Limb (tissue), 2 donors: ENCODE data around the gene TADA2A.
"Not testable (repeated sequence)": the region's sequence is repeated elsewhere in the genome, so short reads cannot be mapped to it uniquely, and the experiment has no call there.

Experiments
- DNase-seq, 2 donors: peaks; one replicate each; pipeline ENCODE4 v3.0.0-alpha.2; 2016; ENCODE audit errors: extremely low spot score in 2 of 2

TADA2A gene

GRCh38 chr17:37490638-37491614 lies 84.2 kb downstream of the TADA2A start:
- DNase-seq = peak; percentile 36 to 41

GRCh38 chr17:37492167-37492566 lies 85.5 kb downstream of the TADA2A start:
- no peak for DNase-seq

DNA sequence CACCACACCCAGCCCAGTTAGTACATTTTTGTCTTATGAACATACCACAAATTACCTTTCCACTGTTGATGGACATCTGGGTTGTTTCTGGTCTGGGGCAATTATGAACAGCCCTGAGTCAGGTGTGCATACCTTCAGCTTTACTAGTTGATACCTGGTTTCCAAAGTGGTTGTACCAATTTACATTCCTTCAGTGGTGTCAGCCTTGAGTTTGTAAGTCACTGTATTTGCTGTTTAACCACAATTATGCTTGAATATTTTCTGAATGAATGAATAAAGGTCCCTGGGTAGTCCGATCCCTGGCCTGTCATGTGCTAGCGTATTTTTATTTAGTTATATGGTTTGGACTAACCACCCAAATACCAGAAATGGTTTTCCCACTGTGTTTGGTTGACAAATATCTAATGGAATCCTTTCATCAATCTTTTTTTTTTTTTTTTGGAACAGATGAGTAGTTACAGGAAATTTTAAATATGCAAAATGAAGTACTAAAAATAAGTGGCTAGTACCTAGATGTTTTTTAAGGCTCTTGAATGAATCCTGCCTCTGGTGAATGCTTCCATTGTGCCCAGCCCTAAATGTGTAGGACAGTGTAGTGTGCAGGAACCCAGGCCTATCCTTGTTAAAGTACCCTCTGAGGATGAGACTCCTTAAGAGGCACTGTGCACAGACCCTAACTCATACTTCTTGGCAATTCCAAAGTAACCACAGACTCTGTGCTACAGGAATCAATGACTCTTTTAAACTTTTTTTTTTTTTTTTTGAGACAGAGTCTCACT lies 86.8 kb downstream of the TADA2A start:
- no peak for DNase-seq

DNA sequence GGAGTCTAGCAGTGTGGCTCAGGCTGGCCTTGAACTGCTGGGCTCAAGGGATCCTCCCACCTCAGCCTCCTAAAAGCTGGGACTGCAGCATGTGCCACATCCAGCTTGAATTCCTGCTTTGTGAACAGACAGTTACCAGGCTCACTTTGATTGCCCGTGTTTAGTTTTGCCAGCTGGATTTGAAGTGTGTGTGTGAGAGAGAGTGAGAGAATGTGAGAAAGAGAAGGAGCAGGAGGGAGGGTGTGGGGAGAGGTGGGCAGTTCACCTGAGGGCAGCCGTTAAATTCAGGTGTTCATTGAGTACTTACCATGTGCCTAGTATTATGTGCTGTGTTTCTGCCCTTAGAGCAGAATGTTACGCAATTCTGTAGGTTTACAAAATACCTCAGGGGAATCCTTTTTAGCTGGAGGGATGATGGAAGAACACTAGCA lies 87.7 kb downstream of the TADA2A start:
- no peak for DNase-seq

- DNase-seq = no peak
These were observed 88.3 kb downstream of the TADA2A start for GRCh38 chr17:37494971-37495370.

DNA sequence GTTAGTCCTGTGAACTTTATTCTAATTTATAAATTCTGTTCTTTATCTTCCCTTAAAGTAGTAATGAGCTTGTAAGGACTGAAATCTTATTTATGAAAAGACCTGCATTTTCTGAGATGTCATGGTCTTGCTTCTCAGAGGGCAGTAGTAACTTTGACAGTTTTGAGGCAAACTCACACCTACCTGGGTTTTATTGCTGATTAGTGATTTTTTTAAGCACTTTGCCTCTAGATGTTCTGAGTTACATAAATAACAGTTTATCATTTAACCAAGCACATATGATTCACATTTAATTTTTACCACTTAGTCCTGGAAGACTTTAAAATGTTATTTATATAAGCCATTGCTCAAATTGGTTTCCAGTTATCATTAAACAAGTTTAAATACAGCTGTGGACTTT lies 93.7 kb downstream of the TADA2A start:
- no peak for DNase-seq

DNA sequence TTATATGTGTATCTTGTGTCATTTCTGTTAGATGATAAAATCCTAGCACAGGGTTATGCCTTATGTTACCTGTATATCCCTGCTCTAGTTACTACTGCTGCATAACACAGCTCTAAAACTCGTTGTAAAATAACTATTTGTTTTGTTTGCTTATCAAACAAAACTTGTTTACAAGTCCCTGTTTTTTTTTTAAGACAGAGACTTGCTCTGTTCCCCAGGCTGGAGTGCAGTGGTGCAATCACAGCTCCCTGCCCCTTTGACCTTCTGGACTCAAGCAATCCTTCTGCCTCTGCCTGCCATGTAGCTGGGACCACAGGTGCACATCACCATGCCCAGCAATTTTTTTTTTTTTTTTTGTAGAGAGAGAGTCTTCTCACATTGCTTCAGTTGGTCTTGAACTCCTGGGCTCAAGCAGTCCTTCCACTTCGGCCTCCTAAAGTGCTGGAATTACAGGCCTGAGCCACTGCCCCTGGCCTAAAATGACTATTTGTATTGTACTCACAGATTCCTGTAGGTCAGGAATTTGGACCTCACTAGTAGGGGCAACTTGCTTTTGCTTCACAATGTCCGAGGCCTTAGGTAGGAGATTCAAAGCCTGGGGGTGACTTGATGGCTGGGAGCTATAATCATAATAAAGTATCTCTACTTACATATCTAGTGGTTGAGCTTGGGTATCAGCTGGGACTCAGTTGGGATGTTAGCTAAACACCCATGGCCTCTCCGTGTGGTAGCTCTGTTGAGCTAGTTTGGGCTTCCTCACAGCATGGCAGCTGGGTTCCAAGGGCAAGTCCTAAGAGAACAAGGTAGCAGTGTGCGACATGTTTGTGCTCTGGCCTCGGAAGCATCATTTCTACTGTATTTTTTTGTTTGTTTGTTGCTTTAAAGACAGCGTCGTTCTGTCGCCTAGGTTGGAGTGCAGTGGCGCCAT lies 95.6 kb downstream of the TADA2A start:
- no peak for DNase-seq

GRCh38 chr17:37503148-37503547 lies 96.5 kb downstream of the TADA2A start:
- DNase-seq = no peak

GRCh38 chr17:37505333-37505732 lies 98.6 kb downstream of the TADA2A start:
- DNase-seq = no peak

GRCh38 chr17:37506678-37507077 lies 100.0 kb downstream of the TADA2A start:
- DNase-seq = no peak

- DNase-seq = no peak
These were observed 100.4 kb downstream of the TADA2A start for GRCh38 chr17:37507111-37507510.

DNA sequence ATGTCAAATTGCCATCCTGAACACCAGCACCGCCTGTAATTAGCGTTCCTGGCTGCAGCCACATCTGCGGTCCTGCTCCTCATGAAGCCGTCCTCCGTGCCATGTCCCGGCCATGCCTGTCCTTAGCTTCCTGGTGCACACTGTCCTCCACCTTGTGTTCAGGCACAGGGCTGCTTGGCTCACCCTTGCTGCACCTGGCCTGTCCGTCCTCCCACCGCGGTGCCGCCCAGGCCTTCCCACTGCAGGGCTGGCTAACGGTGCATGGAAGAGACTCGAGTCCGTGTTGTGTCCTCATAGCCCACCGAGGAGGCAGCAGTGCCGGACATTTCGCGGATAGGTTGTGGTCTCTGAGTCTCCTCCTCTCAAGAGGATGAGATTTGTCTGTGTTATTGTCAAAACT lies 103.4 kb downstream of the TADA2A start:
- no peak for DNase-seq

GRCh38 chr17:37511642-37512041 lies 105.0 kb downstream of the TADA2A start:
- DNase-seq = not testable (repeated sequence)

GRCh38 chr17:37512442-37513068 lies 105.9 kb downstream of the TADA2A start:
- no peak for DNase-seq

DNA sequence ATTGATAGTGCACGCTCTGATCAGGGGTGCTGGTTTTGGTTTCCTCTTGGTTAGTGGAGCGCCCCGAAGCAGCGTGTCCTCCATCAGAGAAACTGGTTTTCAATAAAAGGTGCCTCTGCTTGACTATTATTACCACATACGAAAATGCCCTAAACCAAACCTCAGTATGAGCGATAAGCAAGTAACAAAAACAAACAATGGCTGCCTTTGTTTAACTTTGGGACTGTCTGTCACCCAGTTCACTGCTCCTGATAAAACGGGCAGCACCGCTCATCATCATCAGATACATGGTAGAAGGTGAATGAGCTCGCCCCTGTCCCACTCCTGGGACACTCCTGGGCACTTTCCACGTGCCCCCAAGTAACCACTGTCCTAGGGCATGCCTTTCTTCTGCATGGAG lies 107.0 kb downstream of the TADA2A start:
- DNase-seq = no peak

GRCh38 chr17:37516127-37516571 lies 109.5 kb downstream of the TADA2A start:
- DNase-seq = no peak

- DNase-seq = no peak
These were observed 111.2 kb downstream of the TADA2A start for GRCh38 chr17:37517881-37518280.

DNA sequence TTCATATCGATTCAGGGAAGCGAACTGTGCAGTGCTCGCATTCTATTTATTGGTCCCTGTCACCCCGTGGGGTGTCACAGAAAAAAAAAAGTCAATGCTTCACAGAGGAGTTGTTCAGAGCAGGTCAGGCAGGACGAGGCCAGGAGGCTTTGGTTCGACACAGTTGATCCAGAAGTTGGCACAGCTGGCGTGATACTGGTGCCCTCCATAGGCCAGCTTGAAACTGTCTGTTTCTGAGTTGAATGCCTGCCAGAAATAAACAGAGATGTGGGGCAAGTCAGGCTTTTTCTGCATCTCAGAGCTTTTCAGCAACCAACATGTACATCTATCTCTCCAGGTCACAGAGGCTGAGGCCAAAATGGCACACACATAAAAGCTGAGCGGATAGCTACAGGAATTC lies 112.1 kb downstream of the TADA2A start:
- DNase-seq = no peak

DNA sequence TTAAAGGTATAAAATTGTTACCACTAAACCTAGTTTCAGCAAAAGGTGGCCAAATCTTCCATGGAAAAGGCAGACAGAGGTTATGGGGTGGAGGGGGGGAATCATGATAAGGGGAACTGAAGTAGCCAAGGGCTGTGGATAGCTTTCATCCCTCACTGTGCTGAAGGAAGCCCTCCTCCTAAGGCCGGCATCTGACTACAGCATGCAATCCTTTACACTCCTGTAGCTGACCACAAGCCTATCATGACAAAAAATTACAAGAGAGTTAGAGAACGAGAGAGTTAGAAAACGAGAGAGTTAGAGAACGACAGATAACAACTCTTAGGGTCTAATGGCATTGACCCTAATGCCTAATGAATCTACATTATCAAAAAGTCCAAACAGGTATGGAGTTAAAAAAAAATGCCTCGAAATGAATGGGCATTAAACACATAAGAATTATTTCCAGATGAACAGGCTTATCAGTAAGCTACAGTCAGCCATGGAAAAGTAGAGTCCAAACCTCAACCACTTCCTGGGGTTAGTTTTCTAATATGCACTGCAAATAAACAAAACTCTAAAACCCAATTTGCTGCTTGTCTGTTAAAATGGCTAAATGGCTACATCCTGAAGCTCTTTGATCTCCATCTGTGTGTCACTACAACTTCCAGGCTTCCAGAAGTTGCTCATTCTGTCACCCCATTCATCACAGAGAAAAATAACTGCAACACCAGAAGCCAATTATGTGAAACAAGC lies 112.7 kb downstream of the TADA2A start:
- no peak for DNase-seq

- DNase-seq = no peak
These were observed 113.5 kb downstream of the TADA2A start for GRCh38 chr17:37520174-37520573.
